ENCODE data around the gene ARHGEF19. TPM values are rescaled to one million over a fixed set of nuclear protein-coding genes. Genes with fewer than 3 reads are reported as not detected.
"Not testable (repeated sequence)": the region's sequence is repeated elsewhere in the genome, so short reads cannot be mapped to it uniquely, and the experiment has no call there.

ARHGEF19 gene
- 16.2 and 21.0 TPM in 2 replicates for total RNA-seq (2014; rRNA removed; shearing (Covaris generic))

GRCh38 chr1:16212251-16212961, at the start of gene ARHGEF19:
Gene ARHGEF19, minus strand, starts transcription at chr1:16212652. Its CDS starts 3,598 bp downstream, at chr1:16209054.
- H3K36me3 ChIP-seq (replicated peaks; ENCODE audit: control insufficient read depth, insufficient read depth, low read length) = no peaks in the 10 kb centered on the region
- peak within 1 kb of the TSS; percentile 52 for H3K4me3 ChIP-seq (ENCODE audit: insufficient read depth, low read depth, low read length)
- H3K27me3 ChIP-seq (ENCODE audit: control insufficient read depth, insufficient read depth, low read length) = peaks cover 23% of the 10 kb centered on the region
- peak; percentile 86 for DNase-seq

GRCh38 chr1:16262067-16262466, 49.6 kb upstream of the ARHGEF19 start:
- H3K27me3 ChIP-seq (ENCODE audit: control insufficient read depth, insufficient read depth, low read length) = no peaks in the 10 kb centered on the region
- DNase-seq = no peak

DNA sequence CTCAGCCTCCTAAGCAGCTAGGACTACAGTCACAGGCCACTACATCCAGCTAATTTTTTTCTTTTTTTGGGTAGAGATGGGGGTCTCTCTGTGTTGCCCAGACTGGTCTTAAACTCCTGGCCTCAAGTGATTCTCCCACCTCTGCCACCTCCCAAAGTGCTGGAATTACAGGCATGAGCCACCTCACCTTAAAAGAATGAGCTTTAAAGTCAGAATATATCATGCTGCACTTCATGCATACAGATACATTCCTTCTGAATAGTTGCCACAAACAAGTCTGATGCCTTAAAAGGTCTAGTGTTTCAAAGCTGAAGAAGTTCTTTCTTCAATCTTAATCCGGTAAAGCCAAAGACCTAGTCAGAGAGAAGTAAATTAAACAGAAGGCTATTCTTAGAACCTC, 48.4 kb upstream of the ARHGEF19 start:
- no peaks in the 10 kb centered on the region for H3K36me3 ChIP-seq (replicated peaks; ENCODE audit: control insufficient read depth, insufficient read depth, low read length)
- H3K4me3 ChIP-seq (ENCODE audit: insufficient read depth, low read depth, low read length) = no peak overlapping the region
- H3K27me3 ChIP-seq (ENCODE audit: control insufficient read depth, insufficient read depth, low read length) = no peaks in the 10 kb centered on the region
- no peak for DNase-seq

More at GRCh38 chr1:16262067-16262466, 49.6 kb upstream of the ARHGEF19 start:
- Histone ChIP-seq H3K36me3 (replicated peaks; ENCODE audit: control insufficient read depth, insufficient read depth, low read length) (no peaks in the 10 kb centered on the region), H3K4me3 (ENCODE audit: insufficient read depth, low read depth, low read length) (no peak overlapping the region)

- Histone ChIP-seq H3K27me3 (ENCODE audit: control insufficient read depth, insufficient read depth, low read length) (no peaks in the 10 kb centered on the region), H3K4me3 (ENCODE audit: insufficient read depth, low read depth, low read length) (no peak overlapping the region), H3K36me3 (replicated peaks; ENCODE audit: control insufficient read depth, insufficient read depth, low read length) (no peaks in the 10 kb centered on the region)
- DNase-seq = no peak
These were observed 46.2 kb upstream of the ARHGEF19 start for GRCh38 chr1:16258591-16259135.

- Histone ChIP-seq H3K36me3 (replicated peaks; ENCODE audit: control insufficient read depth, insufficient read depth, low read length) (no peaks in the 10 kb centered on the region), H3K27me3 (ENCODE audit: control insufficient read depth, insufficient read depth, low read length) (no peaks in the 10 kb centered on the region), H3K4me3 (ENCODE audit: insufficient read depth, low read depth, low read length) (no peak overlapping the region)
- DNase-seq = no peak
These were observed 45.5 kb upstream of the ARHGEF19 start for GRCh38 chr1:16257968-16258367.

- not testable (repeated sequence) for H3K4me3 ChIP-seq (ENCODE audit: insufficient read depth, low read depth, low read length); H3K36me3 ChIP-seq (replicated peaks; ENCODE audit: control insufficient read depth, insufficient read depth, low read length); DNase-seq; H3K27me3 ChIP-seq (ENCODE audit: control insufficient read depth, insufficient read depth, low read length)
These were observed 45.1 kb upstream of the ARHGEF19 start for GRCh38 chr1:16257556-16257955.

DNA sequence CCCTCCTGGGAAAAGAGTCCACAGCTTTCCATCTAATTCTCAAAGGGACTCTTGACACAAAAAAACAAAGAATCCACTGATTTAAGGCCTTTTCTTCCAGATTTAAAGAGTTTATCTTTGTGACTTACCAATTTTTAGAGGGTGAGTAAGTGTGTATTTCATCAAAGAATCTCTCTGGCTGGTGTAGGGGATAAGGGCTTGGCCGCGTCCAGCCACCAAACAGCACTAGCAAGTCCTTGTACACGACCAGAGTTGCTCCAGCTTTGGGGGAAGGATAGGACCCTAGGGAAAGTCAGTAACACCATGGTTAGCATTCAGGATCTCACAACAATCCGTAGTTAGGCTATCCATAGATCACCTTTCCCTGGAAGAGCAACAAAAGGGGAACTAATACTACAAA, 44.0 kb upstream of the ARHGEF19 start:
- DNase-seq = no peak
- Histone ChIP-seq H3K4me3 (ENCODE audit: insufficient read depth, low read depth, low read length) (no peak overlapping the region), H3K27me3 (ENCODE audit: control insufficient read depth, insufficient read depth, low read length) (no peaks in the 10 kb centered on the region), H3K36me3 (replicated peaks; ENCODE audit: control insufficient read depth, insufficient read depth, low read length) (peaks cover 3% of the 10 kb centered on the region; the same call in 1 of the 2 replicates)

GRCh38 chr1:16254263-16254928, 41.9 kb upstream of the ARHGEF19 start:
- DNase-seq = no peak
- Histone ChIP-seq H3K36me3 (replicated peaks; ENCODE audit: control insufficient read depth, insufficient read depth, low read length) (peaks cover 7% of the 10 kb centered on the region), H3K27me3 (ENCODE audit: control insufficient read depth, insufficient read depth, low read length) (no peaks in the 10 kb centered on the region), H3K4me3 (ENCODE audit: insufficient read depth, low read depth, low read length) (no peak overlapping the region)

DNA sequence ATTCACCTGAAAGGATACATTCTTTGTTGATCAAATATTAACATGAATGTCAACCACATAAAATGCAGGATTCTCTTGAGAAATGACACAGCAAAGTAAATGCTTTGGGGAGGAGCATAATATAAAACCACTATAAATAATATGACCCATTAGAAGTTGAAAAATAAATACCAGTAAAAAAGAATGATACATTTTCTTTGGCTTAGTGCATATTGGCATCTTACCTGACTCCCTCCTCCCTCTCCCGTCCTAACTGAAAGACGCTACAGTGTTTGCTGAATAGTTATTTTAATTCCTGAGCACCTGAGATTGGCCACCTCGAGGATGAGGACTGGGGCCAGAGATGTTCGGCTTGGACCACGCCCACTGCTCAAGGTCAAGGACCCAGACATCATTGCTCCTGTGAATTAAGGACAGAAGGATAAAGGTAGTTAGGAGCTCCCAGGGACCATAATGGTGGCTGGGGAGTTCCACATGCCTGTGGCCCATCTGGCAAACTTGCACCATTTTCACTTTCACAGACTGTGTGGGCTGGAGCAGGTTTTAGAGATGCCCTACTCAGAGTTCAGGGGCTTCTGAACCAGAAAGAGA, 41.0 kb upstream of the ARHGEF19 start:
- Histone ChIP-seq H3K36me3 (replicated peaks; ENCODE audit: control insufficient read depth, insufficient read depth, low read length) (peaks cover 7% of the 10 kb centered on the region), H3K4me3 (ENCODE audit: insufficient read depth, low read depth, low read length) (no peak overlapping the region), H3K27me3 (ENCODE audit: control insufficient read depth, insufficient read depth, low read length) (no peaks in the 10 kb centered on the region)
- no peak for DNase-seq

DNA sequence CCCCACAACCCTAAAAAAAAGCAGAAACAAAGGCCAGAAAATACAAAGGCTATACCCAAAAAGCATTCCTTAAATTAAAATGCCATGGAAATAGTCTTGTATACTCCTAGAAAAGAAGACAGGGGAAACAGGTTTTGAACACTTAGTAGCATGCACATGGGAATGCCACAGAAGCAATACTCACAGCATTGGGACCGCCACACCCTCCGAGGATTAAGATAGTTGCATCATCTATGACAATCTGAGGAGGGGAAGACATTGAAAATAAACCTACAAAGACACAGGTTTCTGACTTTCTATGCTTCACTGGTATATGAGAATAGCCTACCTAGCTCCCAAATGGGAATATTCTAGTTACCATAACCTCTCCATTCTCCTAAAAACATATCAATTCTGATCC, 40.5 kb upstream of the ARHGEF19 start:
- no peak for DNase-seq
- H3K27me3 ChIP-seq (ENCODE audit: control insufficient read depth, insufficient read depth, low read length) = no peaks in the 10 kb centered on the region
- no peak overlapping the region for H3K4me3 ChIP-seq (ENCODE audit: insufficient read depth, low read depth, low read length)
- peaks cover 7% of the 10 kb centered on the region for H3K36me3 ChIP-seq (replicated peaks; ENCODE audit: control insufficient read depth, insufficient read depth, low read length)

GRCh38 chr1:16251381-16251780, 38.9 kb upstream of the ARHGEF19 start:
- Histone ChIP-seq H3K4me3 (ENCODE audit: insufficient read depth, low read depth, low read length) (no peak overlapping the region), H3K27me3 (ENCODE audit: control insufficient read depth, insufficient read depth, low read length) (no peaks in the 10 kb centered on the region), H3K36me3 (replicated peaks; ENCODE audit: control insufficient read depth, insufficient read depth, low read length) (peaks cover 7% of the 10 kb centered on the region)
- no peak for DNase-seq

DNA sequence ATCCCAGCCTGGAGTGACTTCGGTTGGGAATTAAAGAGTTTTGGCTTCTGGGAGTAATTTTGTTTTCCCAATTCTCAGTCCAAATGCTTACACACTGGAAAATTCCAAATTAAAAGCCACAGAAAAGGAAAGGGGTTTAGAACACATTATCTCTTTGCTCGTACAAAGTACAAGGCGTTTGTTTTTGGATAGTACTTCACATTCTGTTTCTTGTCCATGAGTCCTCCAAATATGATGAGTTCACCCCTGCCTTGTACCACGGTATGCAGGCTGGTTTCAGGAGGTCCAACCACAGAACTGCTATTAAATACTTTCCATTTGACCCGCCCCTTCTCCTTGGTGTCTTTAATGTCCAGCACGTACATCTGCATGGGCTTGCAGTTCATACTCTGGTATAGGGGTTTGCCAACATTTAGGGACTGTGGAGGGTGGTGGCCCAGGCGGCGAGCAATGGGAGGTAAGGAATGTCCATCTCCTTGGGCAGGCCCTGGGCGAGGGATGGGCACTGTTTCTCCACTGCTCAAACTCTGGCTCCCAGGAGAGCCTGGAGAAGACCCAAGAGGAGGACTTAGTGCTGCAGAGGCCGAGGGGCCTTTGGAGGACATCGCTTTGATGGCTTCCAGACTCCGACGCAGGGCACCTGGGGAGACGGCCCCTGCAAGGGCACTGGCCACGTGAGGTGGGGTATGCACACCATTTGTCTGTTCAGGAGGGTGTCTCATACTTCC, 38.2 kb upstream of the ARHGEF19 start:
- Histone ChIP-seq H3K27me3 (ENCODE audit: control insufficient read depth, insufficient read depth, low read length) (no peaks in the 10 kb centered on the region), H3K4me3 (ENCODE audit: insufficient read depth, low read depth, low read length) (no peak overlapping the region), H3K36me3 (replicated peaks; ENCODE audit: control insufficient read depth, insufficient read depth, low read length) (peaks cover 7% of the 10 kb centered on the region)
- DNase-seq = no peak

DNA sequence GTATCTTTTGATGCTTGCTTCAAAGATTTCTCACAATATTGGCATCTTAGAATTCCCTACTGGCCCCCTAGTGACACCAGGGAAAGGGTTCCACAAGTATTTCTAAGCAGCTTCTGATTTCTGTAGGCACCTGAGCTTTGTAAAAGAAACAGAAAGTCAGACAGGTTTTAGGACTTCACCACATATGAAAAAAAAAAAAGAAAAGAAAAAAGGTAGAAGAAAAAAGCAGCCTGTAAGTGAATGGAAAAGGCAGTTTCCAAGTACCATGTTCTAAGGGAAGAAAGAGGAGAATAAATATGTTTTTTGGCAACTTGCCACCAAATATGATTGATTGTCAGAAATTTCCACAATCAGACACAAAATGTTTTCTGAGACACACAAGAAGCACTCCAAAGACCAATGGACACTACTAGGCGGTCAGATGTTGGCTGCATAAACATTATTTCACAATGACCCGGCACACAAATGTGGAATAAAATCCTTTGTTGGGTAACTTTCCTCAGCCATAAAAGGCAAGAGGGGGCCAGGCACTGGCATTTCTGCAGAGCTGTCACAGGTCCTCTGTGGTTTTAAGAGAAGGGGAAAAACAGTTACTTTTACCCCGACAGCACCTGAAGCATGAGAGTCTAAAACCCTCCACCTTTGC, 37.3 kb upstream of the ARHGEF19 start:
- no peak for DNase-seq
- Histone ChIP-seq H3K27me3 (ENCODE audit: control insufficient read depth, insufficient read depth, low read length) (no peaks in the 10 kb centered on the region), H3K4me3 (ENCODE audit: insufficient read depth, low read depth, low read length) (no peak overlapping the region), H3K36me3 (replicated peaks; ENCODE audit: control insufficient read depth, insufficient read depth, low read length) (peaks cover 7% of the 10 kb centered on the region)

All from H7 (cell line).